AG04449 (cell line): Measurements from ENCODE around the gene DMXL2.
A peak's percentile ranks its signal among the peaks of the same experiment; 100 is the strongest.

Source experiments
- CTCF ChIA-PET: fragments of 350-600 bp; formaldehyde crosslinking; extraction: SDS; loops from one replicate; lab custom pipeline; 2021; ENCODE audit warnings: antibody characterized with exemption; lab: Yijun Ruan, JAX
- POLR2A ChIA-PET: fragments of 400-600, 350-600 bp; formaldehyde crosslinking; extraction: SDS; loops from one replicate; lab custom pipeline; 2020; ENCODE audit warnings: antibody characterized with exemption, inconsistent platforms; lab: Yijun Ruan, JAX
- DNase-seq: peaks from one replicate; pipeline ENCODE4 v3.0.0-alpha.2; 2010; ENCODE audit warnings: low read depth, low spot score
- H3K4me3 ChIP-seq: 2 replicates; pipeline ENCODE4 v1.5.1; 2011; ENCODE audit warnings: low read depth, mild to moderate bottlenecking, control low read depth, low read length
- TF ChIP-seq, protein P1 (sequence below): IDR thresholded peaks from one replicate; pipeline ENCODE4 v1.5.1; 2011; ENCODE audit warnings: mild to moderate bottlenecking, moderate library complexity, low read length, control low read depth, inconsistent platforms; ENCODE audit not compliant: insufficient read depth; ENCODE audit errors: missing control alignments

DMXL2 gene

GRCh38 chr15:51622604-51623370, at the start of gene DMXL2:
Gene DMXL2 (minus strand): TSS chr15:51622771. CDS start chr15:51622545, 226 bp downstream.
- TF ChIP-seq, protein P1, sequence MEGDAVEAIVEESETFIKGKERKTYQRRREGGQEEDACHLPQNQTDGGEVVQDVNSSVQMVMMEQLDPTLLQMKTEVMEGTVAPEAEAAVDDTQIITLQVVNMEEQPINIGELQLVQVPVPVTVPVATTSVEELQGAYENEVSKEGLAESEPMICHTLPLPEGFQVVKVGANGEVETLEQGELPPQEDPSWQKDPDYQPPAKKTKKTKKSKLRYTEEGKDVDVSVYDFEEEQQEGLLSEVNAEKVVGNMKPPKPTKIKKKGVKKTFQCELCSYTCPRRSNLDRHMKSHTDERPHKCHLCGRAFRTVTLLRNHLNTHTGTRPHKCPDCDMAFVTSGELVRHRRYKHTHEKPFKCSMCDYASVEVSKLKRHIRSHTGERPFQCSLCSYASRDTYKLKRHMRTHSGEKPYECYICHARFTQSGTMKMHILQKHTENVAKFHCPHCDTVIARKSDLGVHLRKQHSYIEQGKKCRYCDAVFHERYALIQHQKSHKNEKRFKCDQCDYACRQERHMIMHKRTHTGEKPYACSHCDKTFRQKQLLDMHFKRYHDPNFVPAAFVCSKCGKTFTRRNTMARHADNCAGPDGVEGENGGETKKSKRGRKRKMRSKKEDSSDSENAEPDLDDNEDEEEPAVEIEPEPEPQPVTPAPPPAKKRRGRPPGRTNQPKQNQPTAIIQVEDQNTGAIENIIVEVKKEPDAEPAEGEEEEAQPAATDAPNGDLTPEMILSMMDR = no peak
- no peak for DNase-seq
- ChIA-PET POLR2A (interaction anchor here (0.8 to 1.1 kb wide), 3 partner anchors 103 to 158 kb away, joined by 3 to 4 read pairs (median 3); no protein-coding TSS in a partner anchor), CTCF (interaction anchor here (0.8 to 2.1 kb wide), 5 partner anchors 17 to 154 kb away, joined by 3 to 21 read pairs (median 4); no protein-coding TSS in a partner anchor)
- peak within 1 kb of the TSS; percentile 90 for H3K4me3 ChIP-seq

DNA sequence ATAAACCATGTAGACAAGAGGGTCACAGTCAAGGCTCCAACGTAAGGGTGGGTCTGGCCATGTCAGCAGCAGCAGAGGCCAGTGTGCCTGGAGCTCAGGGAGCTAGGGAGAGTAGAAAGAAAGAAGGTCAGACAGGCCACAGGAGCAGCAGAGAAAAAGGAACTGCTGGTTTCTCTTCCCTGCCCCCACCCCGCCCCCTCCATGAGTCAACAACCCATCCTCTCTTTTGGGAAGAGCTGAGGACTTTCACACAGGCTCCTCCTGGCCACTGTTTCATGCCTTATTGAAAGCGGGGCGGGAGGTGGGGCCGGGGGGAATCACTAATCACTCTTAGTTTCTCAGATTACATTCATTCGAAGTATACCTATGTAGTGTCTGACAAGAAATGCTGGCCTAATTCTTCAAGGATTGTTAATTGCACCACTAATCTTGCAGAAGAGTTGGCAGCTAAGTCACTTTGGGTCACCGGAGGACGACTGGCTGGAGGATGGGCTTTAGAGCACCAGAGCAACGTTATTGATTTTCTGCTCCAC, 49.6 kb upstream of the DMXL2 start:
- no peak for DNase-seq
- TF ChIP-seq, protein P1 = no peak
- CTCF ChIA-PET = interaction anchor here (0.7 to 2.0 kb wide), 2 partner anchors 22 to 105 kb away, joined by 4 to 7 read pairs; no protein-coding TSS in a partner anchor
- no peak overlapping the region for H3K4me3 ChIP-seq
- POLR2A ChIA-PET = no interaction called here

GRCh38 chr15:51669381-51669780, 46.8 kb upstream of the DMXL2 start:
- ChIA-PET POLR2A (no interaction called here), CTCF (interaction anchor here (1.3 to 1.6 kb wide), 2 partner anchors 19 to 108 kb away, joined by 5 to 9 read pairs; no protein-coding TSS in a partner anchor)
- H3K4me3 ChIP-seq = no peak overlapping the region
- DNase-seq = no peak
- TF ChIP-seq, protein P1 = no peak

GRCh38 chr15:51668446-51668845, 45.9 kb upstream of the DMXL2 start:
- ChIA-PET POLR2A (no interaction called here), CTCF (interaction anchor here (1.3 to 2.8 kb wide), 2 partner anchors 108 kb away, joined by 5 to 20 read pairs; no protein-coding TSS in a partner anchor)
- TF ChIP-seq, protein P1 = no peak
- no peak overlapping the region for H3K4me3 ChIP-seq
- DNase-seq = no peak

DNA sequence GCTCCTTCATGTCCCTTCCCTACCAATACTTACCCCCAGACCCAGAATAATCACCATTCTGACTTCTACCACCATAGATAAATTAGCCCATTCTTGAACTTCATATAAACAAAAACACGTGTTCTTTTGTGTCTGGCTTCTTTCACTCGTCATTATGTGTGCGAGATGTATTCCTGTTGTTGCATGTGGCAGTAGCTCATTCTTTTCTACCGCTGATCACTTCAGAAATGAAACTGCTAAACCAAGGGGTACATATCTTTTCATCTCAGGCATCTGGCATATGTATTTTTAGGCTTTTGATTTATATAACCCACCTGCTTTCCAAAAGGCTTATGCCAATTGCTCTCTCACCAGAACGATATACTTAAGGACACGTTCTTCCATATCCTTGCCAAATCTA, 44.9 kb upstream of the DMXL2 start:
- ChIA-PET POLR2A (no interaction called here), CTCF (interaction anchor here (2.8 kb wide), 1 partner anchor 109 kb away, joined by 20 read pairs; no protein-coding TSS in a partner anchor)

GRCh38 chr15:51661072-51661471, 38.5 kb upstream of the DMXL2 start:
- no peak overlapping the region for H3K4me3 ChIP-seq
- ChIA-PET CTCF (interaction anchor here (1.2 to 3.3 kb wide), 4 partner anchors 10 to 115 kb away, joined by 3 to 17 read pairs (median 10); no protein-coding TSS in a partner anchor), POLR2A (no interaction called here)
- TF ChIP-seq, protein P1 = no peak
- DNase-seq = no peak

More for the DNA sequence above, 44.9 kb upstream of the DMXL2 start:
- no peak overlapping the region for H3K4me3 ChIP-seq
- DNase-seq = no peak
- TF ChIP-seq, protein P1 = no peak
